H1 (cell line): ENCODE data around the gene N4BP3. TPM values are rescaled to one million over a fixed set of nuclear protein-coding genes. Genes with fewer than 3 reads are reported as not detected.

Experiments
- CTCF ChIA-PET: fragments of 300-600 bp; sonication (Branson Sonifier 250); formaldehyde crosslinking; loops from one replicate; lab custom pipeline; 2021; ENCODE audit not compliant: partially characterized antibody; lab: Charles Lee
- POLR2A ChIA-PET: fragments of 300-600 bp; sonication (Branson Sonifier 250); formaldehyde crosslinking; loops from one replicate; lab custom pipeline; 2021; ENCODE audit warnings: inconsistent platforms; ENCODE audit not compliant: partially characterized antibody; lab: Charles Lee
- DNase-seq, 2 experiments: peaks; one replicate each; pipeline versions ENCODE4 v3.0.0 to v3.0.0-alpha.2; 2010 to 2022; ENCODE audit warnings: low spot score in 2 of 2, low read depth in 1 of 2, mixed read lengths in 1 of 2
- FAIRE-seq: peaks from 2 replicates; lab custom pipeline; 2011; peaks lifted over from hg19 to GRCh38; lab: Jason Lieb, UNC
- H2AFZ ChIP-seq: 2 replicates; pipeline ENCODE4 v1.8.1; 2012; ENCODE audit warnings: low read length, inconsistent platforms
- H2AK5ac ChIP-seq: 2 replicates; pipeline ENCODE4 v1.6.1; 2013; ENCODE audit warnings: low read depth, low read length
- H2BK120ac ChIP-seq: replicated peaks from 2 replicates; pipeline ENCODE3; 2013; ENCODE audit warnings: low read depth, low read length, inconsistent platforms
- H2BK12ac ChIP-seq: 2 replicates; pipeline ENCODE4 v1.6.1; 2013; ENCODE audit warnings: low read depth, low read length
- H2BK15ac ChIP-seq: 2 replicates; pipeline ENCODE4 v1.6.1; 2013; ENCODE audit warnings: low read length
- H2BK20ac ChIP-seq: 2 replicates; pipeline ENCODE4 v1.6.1; 2013; ENCODE audit warnings: low read length
- H2BK5ac ChIP-seq: 2 replicates; pipeline ENCODE4 v1.6.1; 2013; ENCODE audit warnings: low read depth, low read length
- H3K14ac ChIP-seq: 2 replicates; pipeline ENCODE4 v1.6.1; 2013; ENCODE audit warnings: inconsistent platforms; ENCODE audit not compliant: insufficient read length
- H3K18ac ChIP-seq: 2 replicates; pipeline ENCODE4 v1.6.1; 2013; ENCODE audit warnings: low read length; ENCODE audit errors: extremely low read depth
- H3K23ac ChIP-seq: 2 replicates; pipeline ENCODE4 v1.6.1; 2013; ENCODE audit warnings: inconsistent platforms; ENCODE audit not compliant: insufficient read length
- H3K23me2 ChIP-seq: 2 replicates; pipeline ENCODE4 v1.6.1; 2013; ENCODE audit warnings: low read depth, low read length
- H3K27ac ChIP-seq: 2 replicates; pipeline ENCODE4 v1.6.1; 2011; ENCODE audit warnings: low read depth, low read length, inconsistent platforms
- H3K27me3 ChIP-seq, 4 experiments: replicated peaks in 1 of 4; 1 replicate in 1 of 4; 2 replicates in 3 of 4; pipeline versions ENCODE4 v1.6.1 to v1.8.1; 2011 to 2013; ENCODE audit warnings: low read length in 3 of 4, mild to moderate bottlenecking in 3 of 4, inconsistent platforms in 2 of 4, mixed read lengths in 2 of 4, moderate library complexity in 1 of 4; ENCODE audit not compliant: control insufficient read depth in 3 of 4, insufficient read depth in 3 of 4; ENCODE audit errors: extremely low read depth in 1 of 4
- H3K36me3 ChIP-seq, 4 experiments: 2 replicates each; pipeline versions ENCODE4 v1.6.1 to v1.8.1; 2011 to 2013; ENCODE audit warnings: mild to moderate bottlenecking in 4 of 4, low read length in 3 of 4, moderate library complexity in 2 of 4, control low read depth in 1 of 4, inconsistent platforms in 1 of 4; ENCODE audit not compliant: insufficient read depth in 4 of 4, control insufficient read depth in 2 of 4
- H3K4ac ChIP-seq: replicated peaks from 2 replicates; pipeline ENCODE3; 2013; ENCODE audit warnings: low read length, low read depth, mixed read lengths, inconsistent platforms; ENCODE audit not compliant: insufficient read length
- H3K4me1 ChIP-seq, 4 experiments: replicated peaks in 1 of 4; 1 replicate in 1 of 4; 2 replicates in 3 of 4; pipeline versions ENCODE4 v1.6.1 to v1.8.1; 2011 to 2013; ENCODE audit warnings: low read length in 3 of 4, inconsistent platforms in 2 of 4, mixed read lengths in 1 of 4; ENCODE audit not compliant: insufficient read depth in 4 of 4, control insufficient read depth in 3 of 4
- H3K4me2 ChIP-seq, 2 experiments: 2 replicates each; pipeline versions ENCODE4 v1.6.1 to v1.8.1; 2011 to 2013; ENCODE audit warnings: low read depth in 2 of 2, low read length in 2 of 2, control low read depth in 1 of 2, inconsistent platforms in 1 of 2, mild to moderate bottlenecking in 1 of 2; ENCODE audit not compliant: insufficient read depth in 1 of 2
- H3K4me3 ChIP-seq, 4 experiments: fragments of 200-600, 300-600 bp in 1 of 4; sonication (generic), shearing (Covaris generic), sonication (Bioruptor Twin) in 1 of 4; 2 replicates each; pipeline versions ENCODE4 v1.5.1 to v1.8.1; 2011 to 2016; ENCODE audit warnings: low read length in 4 of 4, low read depth in 3 of 4, control low read depth in 2 of 4, inconsistent platforms in 2 of 4, mild to moderate bottlenecking in 2 of 4, mixed read lengths in 1 of 4, moderate library complexity in 1 of 4; ENCODE audit not compliant: insufficient read depth in 2 of 4; ENCODE audit errors: extremely low read depth in 1 of 4
- H3K56ac ChIP-seq: replicated peaks from 2 replicates; pipeline ENCODE3; 2013; ENCODE audit warnings: low read depth, mild to moderate bottlenecking, mixed read lengths, low read length, inconsistent platforms; ENCODE audit not compliant: insufficient read length
- H3K79me1 ChIP-seq: 2 replicates; pipeline ENCODE4 v1.6.1; 2013; ENCODE audit warnings: low read depth, low read length, control low read depth
- H3K79me2 ChIP-seq, 2 experiments: 2 replicates each; pipeline versions ENCODE4 v1.6.1 to v1.8.1; 2012 to 2013; ENCODE audit warnings: low read length in 2 of 2, mild to moderate bottlenecking in 2 of 2, inconsistent platforms in 1 of 2; ENCODE audit not compliant: insufficient read depth in 2 of 2, control insufficient read depth in 1 of 2
- H3K9ac ChIP-seq, 4 experiments: replicated peaks in 1 of 4; 1 replicate in 1 of 4; 2 replicates in 3 of 4; pipeline versions ENCODE4 v1.6.1 to v1.8.1; 2011 to 2013; ENCODE audit warnings: low read depth in 3 of 4, low read length in 3 of 4, control low read depth in 2 of 4, mild to moderate bottlenecking in 2 of 4, moderate library complexity in 2 of 4, inconsistent platforms in 1 of 4; ENCODE audit errors: extremely low read depth in 1 of 4
- H3K9me3 ChIP-seq, 2 experiments: 2 replicates each; pipeline versions ENCODE4 v1.6.1 to v1.8.1; 2012 to 2013; ENCODE audit warnings: mild to moderate bottlenecking in 2 of 2, moderate library complexity in 2 of 2, control low read depth in 1 of 2, inconsistent platforms in 1 of 2, low read depth in 1 of 2, low read length in 1 of 2, mixed read lengths in 1 of 2; ENCODE audit not compliant: insufficient read depth in 2 of 2
- H4K20me1 ChIP-seq, 2 experiments: replicated peaks in 1 of 2; 2 replicates each; pipeline versions ENCODE3 to v1.8.1; 2011 to 2013; ENCODE audit warnings: inconsistent platforms in 2 of 2, low read length in 2 of 2, mild to moderate bottlenecking in 1 of 2; ENCODE audit not compliant: insufficient read depth in 2 of 2, control insufficient read depth in 1 of 2
- H4K5ac ChIP-seq: 2 replicates; pipeline ENCODE4 v1.6.1; 2013; ENCODE audit warnings: low read length, low read depth, mixed read lengths, inconsistent platforms; ENCODE audit not compliant: insufficient read length
- H4K8ac ChIP-seq: 2 replicates; pipeline ENCODE4 v1.8.0; 2013; ENCODE audit warnings: mild to moderate bottlenecking, moderate library complexity, low read length, inconsistent platforms; ENCODE audit not compliant: insufficient read depth; ENCODE audit errors: extremely low read depth
- H4K91ac ChIP-seq: replicated peaks from 2 replicates; pipeline ENCODE3; 2013; ENCODE audit warnings: low read length, mixed read lengths, inconsistent platforms; ENCODE audit not compliant: insufficient read length
- CHD2 ChIP-seq: IDR thresholded peaks from 2 replicates; pipeline ENCODE4 v1.6.1; 2012; ENCODE audit warnings: low read length, improper control_type of control experiment
- CTBP2 ChIP-seq: IDR thresholded peaks from 2 replicates; pipeline ENCODE4 v1.7.0; 2011; ENCODE audit warnings: borderline replicate concordance, mild to moderate bottlenecking, moderate library complexity, mixed read lengths, low read length; ENCODE audit not compliant: insufficient read depth, insufficient read length
- E2F6 ChIP-seq: IDR thresholded peaks from 2 replicates; pipeline ENCODE4 v1.6.1; 2012; ENCODE audit warnings: inconsistent platforms
- EP300 ChIP-seq, 2 experiments: IDR thresholded peaks; 1 replicate in 1 of 2; 2 replicates in 1 of 2; pipeline ENCODE4 v1.6.1; 2011 to 2012; ENCODE audit warnings: low read depth in 2 of 2, low read length in 2 of 2, mild to moderate bottlenecking in 2 of 2, borderline replicate concordance in 1 of 2, inconsistent platforms in 1 of 2, moderate library complexity in 1 of 2
- NANOG ChIP-seq: IDR thresholded peaks from 2 replicates; pipeline ENCODE4 v1.6.1; 2011; ENCODE audit warnings: low read length, low read depth, mild to moderate bottlenecking, inconsistent platforms; ENCODE audit not compliant: insufficient read depth, poor library complexity, severe bottlenecking
- SAP30 ChIP-seq: fragments of 300-600 bp; sonication (generic); IDR thresholded peaks from 2 replicates; pipeline ENCODE4 v1.7.1; 2012; ENCODE audit warnings: low read length, moderate library complexity, mild to moderate bottlenecking, inconsistent platforms; ENCODE audit not compliant: insufficient read depth, insufficient replicate concordance
- SP1 ChIP-seq: IDR thresholded peaks from 2 replicates; pipeline ENCODE4 v1.6.1; 2011; ENCODE audit warnings: low read depth, low read length
- TBP ChIP-seq: IDR thresholded peaks from 2 replicates; pipeline ENCODE4 v1.6.1; 2011; ENCODE audit warnings: low read depth, low read length, improper control_type of control experiment
- WGBS, 2 experiments: shearing (Covaris generic) in 1 of 2; methylation state at CpG; one replicate each; pipeline versions ENCODE4 v1.1.6 to v1.1.7; 2013 to 2015; ENCODE audit warnings: low lambda C conversion rate in 2 of 2, mixed read lengths in 2 of 2, inconsistent platforms in 1 of 2, low coverage in 1 of 2, missing lambda C conversion rate in 1 of 2; ENCODE audit not compliant: insufficient replicate concordance in 2 of 2, insufficient coverage in 1 of 2, insufficient read length in 1 of 2; ENCODE audit errors: extremely low coverage in 1 of 2, missing lambda C conversion rate in 1 of 2; 5-methylcytosine and 5-hydroxymethylcytosine counted together
- polyA plus RNA-seq, 7 experiments: library from polyadenylated mRNA; depleted of rRNA in 3 of 7; stranded (reverse) in 5 of 7; unstranded in 2 of 7; fragments of >200 nt in 5 of 7; fragments of 200-250 nt in 2 of 7; gene quantifications; 1 replicate in 5 of 7; 2 replicates in 1 of 7; 4 replicates in 1 of 7; pipeline versions ENCODE4 v1.2.1 to v1.2.3, GENCODE V29; 2011 to 2013; ENCODE audit warnings: missing spikeins in 2 of 7, mixed read lengths in 2 of 7
- total RNA-seq: library from RNA; stranded (reverse); fragmentation: NEBNext Ultra II Directional; extraction: Animal tissue kit (Norgen Biotek cat#: 25700); gene quantifications from 2 replicates; pipeline ENCODE4 v1.2.1, GENCODE V29; 2021

Gene N4BP3
- total and polyA plus RNA-seq, 2 of the 8 experiments (the other 6 are each of a cell fraction or from before 2014, with no cell fraction given), result 13.1 to 39.2 TPM

- Histone ChIP-seq H4K8ac (peak within 1 kb of the TSS; percentile 90), H2BK15ac (no peak within 1 kb of the TSS), H2BK5ac (peak within 1 kb of the TSS; percentile 50), H4K20me1 (peaks cover 0 to 8% of the 10 kb centered on the region in 2 experiments), H2AFZ (no peak within 1 kb of the TSS), H3K4me2 (peak within 1 kb of the TSS; percentile 73 to 92), H2BK20ac (no peak within 1 kb of the TSS), H3K9me3 (no peaks in the 10 kb centered on the region), H3K4me1 (peaks cover 4 to 17% (median 13%) of the 10 kb centered on the region in 4 experiments), H2BK12ac (no peak within 1 kb of the TSS; the same call in 1 of the 2 replicates), H3K23ac (no peak within 1 kb of the TSS), H3K79me1 (peaks cover 11% of the 10 kb centered on the region), H4K5ac (peak within 1 kb of the TSS; percentile 89), H3K36me3 (peaks cover 2 to 22% (median 10%) of the 10 kb centered on the region in 4 experiments; a peak in 5 of 8 replicates), H3K14ac (no peak within 1 kb of the TSS), H3K56ac (peak within 1 kb of the TSS; percentile 92), H3K23me2 (peaks cover 5% of the 10 kb centered on the region; the same call in 1 of the 2 replicates), H2BK120ac (peak within 1 kb of the TSS; percentile 61), H3K4ac (peak within 1 kb of the TSS; percentile 97), H3K27ac (peak within 1 kb of the TSS; percentile 86), H3K79me2 (peaks cover 4 to 42% of the 10 kb centered on the region in 2 experiments; a peak in 3 of 4 replicates), H4K91ac (peak within 1 kb of the TSS; percentile 44), H3K18ac (peak within 1 kb of the TSS; percentile 88), H3K9ac (peak within 1 kb of the TSS; percentile 45 to 94 (median 77)), H2AK5ac (no peak within 1 kb of the TSS), H3K27me3 (no peaks in the 10 kb centered on the region), H3K4me3 (peak within 1 kb of the TSS; percentile 72 to 95 (median 78))
- DNase-seq (peak in 1 of 2 experiments; percentile 87), FAIRE-seq (no peak)
- WGBS, 2 experiments, result 2% methylated on average over 80 of the region's 102 CpGs; no CpG with 5 or more reads in 1 of the 2 experiments
- ChIA-PET POLR2A (interaction anchor here (1.0 to 40.7 kb wide), 8 partner anchors 3 to 86 kb away, joined by 3 to 1250 read pairs (median 60); partner anchors contain the start of genes N4BP3, NHP2 and RMND5B), CTCF (interaction anchor here (0.9 to 9.2 kb wide), 5 partner anchors 11 to 55 kb away, joined by 4 to 125 read pairs (median 8); partner anchors contain the start of gene N4BP3)
- TF ChIP-seq NANOG (peak; percentile 13), CTBP2 (no peak), TBP (peak; percentile 68; the same call in 1 of the 2 replicates), SP1 (no peak), E2F6 (0 out of 2 replicates have a peak, but pooled peaks have one; percentile 14), CHD2 (no peak), EP300 (IDR thresholded peaks at IDR 0.05; ENCODE audit: borderline replicate concordance in 1 of 2, low read depth in 2 of 2, low read length in 2 of 2) (peak in 1 of 2 experiments; percentile 95; a peak in 2 of 3 replicates), SAP30 (peak; percentile 34)
Measured at GRCh38 chr5:178130576-178131445, 17.5 kb downstream of the N4BP3 start, which contains the start of gene RMND5B. TSS of gene RMND5B (plus strand) at chr5:178131014. CDS start at chr5:178138120, 7,106 bp downstream.
